ENCODE results near the gene SP3. TPM values are rescaled to one million over a fixed set of nuclear protein-coding genes. Genes with fewer than 3 reads are reported as not detected.

Gene SP3
- total RNA-seq, 4 donors from 2014 or later, result 78.7 to 102 (median 92.2) TPM

GRCh38 chr2:173940208-173941020 lies 24.8 kb downstream of the SP3 start:
- DNase-seq (ENCODE audit: extremely low spot score), result no peak
- intact Hi-C loops (cut with DNase I), result no loop called here
- Histone ChIP-seq H3K27me3 (no peaks in the 10 kb centered on the region), H3K4me3 (no peak overlapping the region), H3K9me3 (no peaks in the 10 kb centered on the region), H3K36me3 (no peaks in the 10 kb centered on the region), H3K27ac (replicated peaks in 1 of 4) (no peak overlapping the region), H3K4me1 (peaks cover 53 to 88% (median 82%) of the 10 kb centered on the region in 4 donors)
- TF ChIP-seq POLR2A (IDR thresholded peaks at IDR 0.05; ENCODE audit: low read depth) (no peak), EP300 (IDR thresholded peaks at IDR 0.05) (no peak), POLR2AphosphoS5 (IDR thresholded peaks at IDR 0.05) (no peak), CTCF (IDR thresholded peaks at IDR 0.05) (no peak)
- WGBS, result 99% methylated on average over 5 of the region's 5 CpGs

GRCh38 chr2:173938700-173939384 lies 26.3 kb downstream of the SP3 start:
- H3K9me3 ChIP-seq, result no peaks in the 10 kb centered on the region
- 98% methylated on average over 2 of the region's 2 CpGs for WGBS
- H3K27me3 ChIP-seq, result no peaks in the 10 kb centered on the region
- no peaks in the 10 kb centered on the region for H3K36me3 ChIP-seq
- TF ChIP-seq POLR2AphosphoS5 (IDR thresholded peaks at IDR 0.05) (no peak), POLR2A (IDR thresholded peaks at IDR 0.05; ENCODE audit: low read depth) (no peak), CTCF (IDR thresholded peaks at IDR 0.05) (no peak), EP300 (IDR thresholded peaks at IDR 0.05) (no peak)
- no peak overlapping the region for H3K4me3 ChIP-seq
- intact Hi-C loops (cut with DNase I), result no loop called here
- no peak overlapping the region for H3K27ac ChIP-seq (replicated peaks in 1 of 4)
- no peak for DNase-seq (ENCODE audit: extremely low spot score)
- H3K4me1 ChIP-seq, result peaks cover 50 to 94% (median 91%) of the 10 kb centered on the region in 4 donors

GRCh38 chr2:173935305-173935704 lies 29.9 kb downstream of the SP3 start:
- TF ChIP-seq CTCF (IDR thresholded peaks at IDR 0.05), result no peak
- intact Hi-C loops (cut with DNase I), result no loop called here
- peaks cover 31 to 73% (median 59%) of the 10 kb centered on the region in 4 donors for H3K4me1 ChIP-seq
- DNase-seq (ENCODE audit: extremely low spot score), result no peak
- WGBS, result 88% methylated on average over 1 of the region's 1 CpG
- H3K27me3 ChIP-seq, result no peaks in the 10 kb centered on the region
- H3K27ac ChIP-seq (replicated peaks in 1 of 4), result no peak overlapping the region
- no peaks in the 10 kb centered on the region for H3K9me3 ChIP-seq
- H3K36me3 ChIP-seq, result peaks cover 0 to 8% (median 2%) of the 10 kb centered on the region in 4 donors
- no peak overlapping the region for H3K4me3 ChIP-seq

GRCh38 chr2:173934895-173935294 lies 30.3 kb downstream of the SP3 start:
- 66% methylated on average over 5 of the region's 5 CpGs for WGBS
- H3K36me3 ChIP-seq, result peaks cover 0 to 8% (median 2%) of the 10 kb centered on the region in 4 donors
- no peak for DNase-seq (ENCODE audit: extremely low spot score)
- H3K27ac ChIP-seq (replicated peaks in 1 of 4), result no peak overlapping the region
- intact Hi-C loops (cut with DNase I), result no loop called here
- H3K27me3 ChIP-seq, result no peaks in the 10 kb centered on the region
- TF ChIP-seq EP300 (IDR thresholded peaks at IDR 0.05) (no peak), POLR2A (IDR thresholded peaks at IDR 0.05; ENCODE audit: low read depth) (no peak), CTCF (IDR thresholded peaks at IDR 0.05) (no peak), POLR2AphosphoS5 (IDR thresholded peaks at IDR 0.05) (no peak)
- no peak overlapping the region for H3K4me3 ChIP-seq
- no peaks in the 10 kb centered on the region for H3K9me3 ChIP-seq
- H3K4me1 ChIP-seq, result peaks cover 28 to 73% (median 59%) of the 10 kb centered on the region in 4 donors

Measured in esophagus muscularis mucosa (tissue), 4 donors.